Activated CD4-positive, CD25-positive, alpha-beta regulatory T cell treated with anti-CD3 and anti-CD28 coated beads, Interleukin-2, amount 50 U/mL, for 72 hours (primary cell): ENCODE results near the gene ARL8B.
A peak's percentile ranks its signal among the peaks of the same experiment; 100 is the strongest.
"Not testable (repeated sequence)": the region's sequence is repeated elsewhere in the genome, so short reads cannot be mapped to it uniquely, and the experiment has no call there.

Source experiments
- DNase-seq: peaks from one replicate; pipeline ENCODE4 v3.0.0; 2021

Gene ARL8B

DNA sequence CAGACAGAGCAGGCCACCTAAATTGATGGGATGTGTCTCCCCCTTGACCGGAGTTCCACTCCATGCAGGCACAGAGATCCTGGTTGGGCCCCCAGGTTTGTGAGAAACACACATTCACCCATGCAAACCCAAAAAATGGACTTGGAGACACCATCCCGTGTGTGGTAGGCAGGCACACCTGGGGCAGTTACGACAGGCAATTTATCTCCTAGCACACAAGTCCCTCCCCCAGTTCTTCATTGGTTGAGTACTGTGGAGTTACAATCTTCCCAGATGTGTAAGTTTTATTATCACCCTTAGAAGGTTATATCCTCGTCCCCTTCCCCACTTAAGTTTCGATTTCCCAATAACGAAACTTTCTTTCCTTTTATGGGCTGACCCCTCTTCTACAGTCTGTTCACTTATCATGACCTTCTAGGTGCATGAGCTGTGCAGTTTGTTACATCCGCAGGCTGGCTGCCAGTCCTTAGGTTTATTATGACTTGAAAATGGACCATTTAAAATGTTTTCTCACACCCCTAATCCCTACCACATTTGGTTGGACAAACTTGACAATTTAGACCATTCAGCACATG is 27.3 kb downstream of the ARL8B start:
- no peak for DNase-seq

DNA sequence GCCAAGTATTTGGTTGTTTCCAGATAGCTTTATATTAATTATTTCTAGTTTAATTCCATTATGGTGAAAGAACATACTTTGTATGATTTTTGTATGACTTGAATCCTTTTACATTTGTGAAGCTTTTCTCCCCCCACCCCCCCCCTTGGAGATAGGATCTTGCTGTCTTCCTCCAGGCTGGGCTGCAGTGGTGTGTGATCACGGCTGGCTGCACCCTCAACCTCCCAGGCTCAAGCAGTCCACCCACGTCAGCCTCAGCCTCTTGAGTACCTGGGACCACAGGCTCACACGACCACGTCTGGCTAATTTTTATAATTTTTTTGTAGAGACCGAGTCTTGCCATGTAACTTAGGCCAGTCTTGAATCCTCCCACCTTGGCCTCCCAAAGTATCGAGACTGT is 29.5 kb downstream of the ARL8B start:
- no peak for DNase-seq

DNA sequence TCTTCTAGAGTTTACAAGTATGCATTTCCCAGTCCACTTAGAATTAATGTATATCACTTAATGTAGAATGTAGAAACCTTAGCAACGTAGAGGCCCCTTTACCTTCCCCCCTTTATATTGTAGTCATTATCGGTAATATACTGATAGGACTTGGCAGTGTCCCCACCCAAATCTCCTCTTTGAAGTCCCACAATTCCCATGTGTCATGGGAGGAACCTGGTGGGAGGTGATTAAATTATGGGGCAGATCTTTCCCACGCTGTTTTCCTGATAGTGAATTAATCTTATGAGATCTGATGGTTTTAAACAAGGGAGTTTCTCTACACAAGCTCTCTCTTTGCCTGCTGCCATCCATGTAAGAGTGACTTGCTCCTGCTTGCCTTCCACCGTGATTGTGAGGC is 31.0 kb downstream of the ARL8B start:
- no peak for DNase-seq

DNA sequence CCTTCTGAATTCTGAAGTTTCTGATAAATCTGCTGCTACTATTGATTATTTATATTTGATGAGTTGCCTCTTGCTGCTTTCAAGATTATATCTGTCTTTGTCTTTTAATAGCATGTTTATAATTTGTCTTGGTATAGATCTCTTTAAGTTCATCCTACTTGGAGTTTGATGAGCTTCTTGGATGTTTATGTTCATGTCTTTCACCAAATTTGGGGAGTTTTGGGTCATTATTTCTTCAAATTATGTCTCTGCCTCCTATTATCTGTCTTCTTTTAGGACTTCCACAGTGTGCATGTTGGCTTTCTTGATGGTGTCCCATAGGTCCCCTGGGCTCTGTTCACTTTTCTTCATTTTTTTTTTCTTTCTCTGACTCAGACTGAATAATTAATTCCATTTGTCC is 33.1 kb downstream of the ARL8B start:
- no peak for DNase-seq

DNA sequence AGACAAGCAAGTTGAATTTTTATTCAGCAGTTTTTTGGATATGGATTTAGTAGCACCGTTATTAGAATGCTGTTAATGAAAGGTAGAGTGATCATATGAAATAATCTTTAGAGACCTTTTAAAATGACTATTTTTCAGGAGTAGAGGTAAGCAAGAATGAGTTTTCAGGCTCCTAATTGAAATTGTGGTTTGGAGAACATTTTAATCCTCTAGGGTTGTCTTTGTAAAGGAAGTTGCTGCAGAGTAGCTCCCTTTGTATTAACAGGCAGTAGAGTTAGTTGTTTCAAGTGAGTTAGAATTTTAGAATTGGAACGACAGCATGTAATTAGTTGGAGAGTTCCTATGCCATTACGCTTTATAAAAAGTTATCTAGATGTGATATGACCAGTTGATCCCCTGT is 38.2 kb downstream of the ARL8B start:
- no peak for DNase-seq

DNA sequence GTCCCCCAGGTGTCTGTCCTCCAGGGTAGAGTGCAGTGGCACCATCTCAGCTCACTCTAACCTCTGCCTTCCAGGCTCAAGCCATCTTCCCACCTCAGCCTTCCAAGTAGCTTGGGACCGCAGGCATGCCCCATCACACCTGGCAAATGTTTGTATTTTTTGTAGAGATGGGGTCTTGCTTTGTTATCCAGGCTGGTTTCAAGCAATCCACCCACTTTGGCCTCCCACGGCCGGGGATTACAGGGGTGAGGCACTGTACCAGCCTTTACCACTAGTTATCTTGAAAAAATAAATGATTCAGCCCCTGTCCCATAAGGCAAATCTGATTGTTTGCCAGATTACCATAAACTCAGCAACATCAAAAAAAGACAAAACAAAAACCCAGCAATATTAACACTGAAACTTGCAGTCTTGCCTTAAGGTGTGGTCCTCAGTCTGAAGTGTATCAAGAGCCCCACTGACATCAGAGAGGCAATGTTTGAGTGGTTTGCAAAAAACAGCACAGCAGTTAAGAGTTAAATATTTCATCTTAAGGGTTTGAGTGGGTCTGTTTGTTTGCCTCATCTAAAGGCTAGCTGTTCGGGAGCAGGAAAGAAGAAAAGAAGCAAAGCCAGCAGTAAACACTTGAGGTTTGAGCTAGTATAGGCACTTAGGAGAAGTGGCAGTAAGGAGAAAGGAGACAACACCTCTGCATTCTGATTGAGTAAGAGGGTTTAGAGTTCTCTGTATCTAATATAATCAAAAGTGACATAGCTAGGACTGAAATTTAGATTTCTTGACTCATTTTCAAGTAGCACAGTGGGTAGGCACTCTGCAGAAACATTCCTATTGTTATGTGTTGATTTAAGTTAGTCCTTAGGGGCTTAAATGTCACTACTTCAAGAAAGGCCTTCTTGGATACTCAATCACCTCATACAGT is 39.1 kb downstream of the ARL8B start:
- no peak for DNase-seq

DNA sequence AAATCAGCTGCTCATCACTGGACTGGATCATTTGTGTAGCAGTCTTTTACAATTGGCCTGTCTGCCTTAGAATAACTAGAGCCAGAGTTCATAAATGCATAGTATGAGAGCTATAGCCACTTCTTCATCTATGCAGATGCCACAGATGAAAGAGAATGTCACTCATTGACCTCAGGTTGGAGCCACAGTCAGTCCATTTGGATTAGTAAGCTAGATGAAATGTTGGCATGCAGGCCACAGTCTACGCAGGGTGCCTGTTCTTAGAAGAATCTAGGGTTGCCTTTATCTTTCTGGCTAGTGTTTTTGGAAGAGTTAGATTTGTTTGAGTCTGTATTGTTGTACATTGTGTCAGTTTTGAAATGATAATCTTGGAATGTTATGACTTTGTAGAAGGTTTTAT is 40.0 kb downstream of the ARL8B start:
- no peak for DNase-seq

DNA sequence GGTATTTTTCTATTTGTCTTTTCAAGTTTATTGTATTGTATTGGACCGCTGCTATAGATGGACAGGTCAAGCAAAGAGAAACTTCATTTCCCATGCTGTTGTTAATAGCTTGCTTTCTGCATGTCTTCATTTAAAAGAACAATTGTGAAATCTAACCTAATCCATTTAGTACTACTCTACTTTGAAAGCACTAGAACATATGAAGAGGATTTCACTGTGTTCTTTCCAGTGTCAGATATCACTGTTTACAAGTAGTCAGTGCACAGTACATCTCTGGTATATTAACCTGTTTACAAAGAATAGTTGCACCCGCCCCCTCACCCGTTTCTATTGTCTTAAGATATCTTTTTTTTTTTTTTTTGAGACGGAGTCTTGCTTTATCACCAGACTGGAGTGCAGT is 43.6 kb downstream of the ARL8B start:
- no peak for DNase-seq

DNA sequence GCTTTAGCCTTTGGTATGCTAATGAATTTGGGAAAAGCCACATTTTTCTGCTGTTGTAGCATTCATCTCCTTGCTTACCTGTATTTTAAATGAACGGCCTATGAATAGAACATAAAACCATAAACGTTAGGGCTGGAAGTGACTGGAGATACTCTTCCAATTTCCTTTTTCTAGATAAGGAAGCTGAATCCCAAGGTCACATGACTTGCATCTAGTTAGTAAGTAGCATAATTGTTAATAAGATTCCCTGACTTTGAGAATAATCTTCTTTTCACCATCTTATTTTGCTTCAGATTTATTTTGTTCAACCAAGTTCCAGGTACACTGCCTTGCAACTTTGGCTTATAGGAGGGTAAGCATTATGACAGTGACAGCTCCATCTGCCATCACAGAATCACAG is 44.8 kb downstream of the ARL8B start:
- no peak for DNase-seq

DNA sequence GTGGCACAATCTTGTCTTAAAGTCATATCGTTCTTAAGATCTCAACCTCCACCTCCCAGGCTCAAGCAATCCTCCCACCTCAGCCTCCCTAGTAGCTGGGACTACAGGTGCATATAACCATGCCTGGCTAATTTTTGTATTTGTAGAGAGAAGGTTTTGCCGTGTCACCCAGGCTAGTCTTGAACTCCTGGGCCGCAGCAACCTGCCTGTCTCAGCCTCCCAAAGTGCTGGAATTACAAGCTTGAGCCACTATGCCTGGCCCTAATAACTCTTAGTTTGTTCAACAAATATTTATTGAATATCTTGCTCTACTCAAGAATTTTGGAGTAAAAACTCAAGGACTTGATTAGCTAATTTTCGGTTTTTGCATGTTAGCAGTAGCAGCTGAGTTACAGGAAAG is 46.0 kb downstream of the ARL8B start:
- DNase-seq: no peak

DNA sequence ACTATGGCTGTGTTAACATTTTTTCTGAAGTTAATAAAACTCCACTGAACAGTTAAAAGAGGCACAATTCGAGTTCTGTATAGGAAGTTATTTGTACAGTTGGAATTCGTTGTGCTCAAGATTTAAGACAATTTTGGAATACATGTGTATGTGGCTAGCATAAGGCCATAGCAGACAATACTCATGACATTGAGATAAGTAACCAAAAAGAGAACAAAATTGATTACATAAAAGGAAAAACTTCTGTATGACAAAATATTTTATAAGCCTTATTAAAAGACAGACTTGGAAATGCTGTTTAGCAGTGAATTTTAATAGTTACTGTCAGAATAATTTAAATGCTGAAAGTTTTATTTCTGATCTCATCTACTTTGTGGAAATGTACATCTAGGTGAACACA is 47.7 kb downstream of the ARL8B start:
- no peak for DNase-seq

DNA sequence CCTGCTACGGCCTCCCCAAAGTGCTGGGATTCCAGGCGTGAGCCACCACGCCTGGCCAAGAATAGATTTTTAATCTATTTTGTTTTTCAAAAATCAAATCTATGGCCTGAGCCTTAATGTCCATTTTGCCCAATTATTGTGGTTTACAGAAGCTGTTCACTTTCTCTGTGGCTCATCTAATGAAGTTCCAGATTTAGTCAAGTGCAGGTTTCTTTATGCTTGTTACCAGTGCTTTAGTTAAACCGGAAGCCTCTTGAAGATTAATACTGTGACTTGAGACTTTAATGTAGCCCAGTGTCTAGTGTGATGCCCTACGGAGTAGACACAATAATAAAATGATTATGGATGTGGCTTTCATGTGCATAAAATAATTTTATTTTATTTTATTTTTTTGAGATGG is 48.9 kb downstream of the ARL8B start:
- DNase-seq: no peak

DNA sequence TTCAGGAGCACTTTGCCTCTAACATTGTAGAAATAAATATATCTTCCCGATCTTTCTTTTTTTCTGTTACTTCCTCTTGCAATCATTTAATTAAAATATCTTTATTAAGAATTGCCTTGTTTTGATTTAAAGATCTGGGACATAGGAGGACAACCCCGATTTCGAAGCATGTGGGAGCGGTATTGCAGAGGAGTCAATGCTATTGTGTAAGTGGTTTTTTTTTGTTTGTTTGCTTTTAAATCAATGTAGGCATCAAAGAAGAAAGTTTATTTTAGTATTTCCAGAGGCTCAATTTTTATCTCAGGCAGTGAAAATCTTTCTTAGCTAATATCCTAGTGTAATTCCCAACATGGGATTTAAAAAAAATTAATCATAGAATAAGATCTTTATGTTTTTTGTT is 49.9 kb downstream of the ARL8B start:
- DNase-seq: no peak

DNA sequence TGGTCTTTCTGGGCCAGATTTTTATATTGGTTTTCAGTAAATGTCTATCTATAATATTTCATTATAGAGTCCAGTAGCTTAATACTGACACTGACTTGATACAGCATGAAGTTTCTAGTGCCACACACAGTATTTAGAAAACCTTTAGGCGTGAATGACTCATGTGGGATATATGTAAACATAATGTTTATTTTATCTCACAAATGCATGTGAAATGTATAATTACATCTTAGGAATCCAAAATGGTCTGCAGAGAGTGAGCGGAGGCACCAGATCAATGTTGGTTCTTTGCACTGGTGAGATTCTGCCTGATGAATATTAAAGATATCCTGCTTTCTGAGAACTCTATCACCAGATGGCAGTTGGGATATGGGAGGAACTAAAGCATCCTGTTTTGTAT is 56.9 kb downstream of the ARL8B start:
- DNase-seq: not testable (repeated sequence)

DNA sequence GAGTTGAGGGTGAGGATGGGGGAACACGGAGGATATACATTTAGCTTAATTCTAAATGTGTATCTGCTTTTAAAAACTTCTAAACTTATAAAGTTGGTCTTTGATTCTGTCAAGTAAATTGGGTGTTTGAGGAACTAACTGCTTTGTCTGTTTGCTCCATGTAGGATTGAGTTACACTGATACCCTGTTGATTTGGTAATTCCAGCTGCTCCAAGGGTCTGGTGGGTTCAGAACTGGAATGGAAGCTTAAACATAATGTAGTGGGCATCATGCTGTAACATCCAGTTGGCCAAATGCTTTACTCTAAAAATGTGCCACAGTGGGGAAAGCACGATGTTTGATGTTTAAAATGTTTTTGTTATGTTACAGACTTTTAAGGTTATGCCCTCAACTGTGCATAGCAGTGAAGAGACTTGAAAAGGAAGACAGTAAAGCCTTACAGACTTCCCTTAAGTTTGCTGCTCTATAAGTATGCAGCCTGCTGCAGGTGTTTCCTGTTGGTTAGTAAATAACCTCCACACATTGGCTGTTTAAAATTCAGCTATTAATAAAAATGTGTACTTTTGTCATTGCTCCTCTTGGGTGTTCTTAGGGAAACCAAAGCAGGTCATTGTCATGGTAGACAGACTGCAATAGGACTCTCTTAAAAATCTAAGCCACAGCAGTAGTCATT is 59.5 kb downstream of the ARL8B start:
- DNase-seq: no peak

DNA sequence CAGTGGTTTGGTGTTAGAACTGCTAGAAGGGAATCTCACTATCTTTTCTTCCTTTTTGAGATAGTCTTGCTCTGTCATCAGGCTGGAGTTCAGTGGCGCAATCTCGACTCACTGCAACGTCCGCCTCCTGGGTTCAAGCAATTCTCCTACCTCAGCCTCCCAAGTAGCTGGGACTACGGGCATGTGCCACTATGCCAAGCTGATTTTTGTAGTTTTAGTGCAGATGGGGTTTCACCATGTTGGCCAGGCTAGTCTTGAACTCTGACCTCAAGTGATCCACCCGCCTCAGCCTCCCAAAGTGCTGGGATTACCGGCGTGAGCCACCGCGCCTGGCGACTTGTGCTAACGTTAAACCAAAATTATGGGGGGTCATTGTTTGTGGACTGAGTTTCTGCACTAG is 61.6 kb downstream of the ARL8B start:
- not testable (repeated sequence) for DNase-seq

DNA sequence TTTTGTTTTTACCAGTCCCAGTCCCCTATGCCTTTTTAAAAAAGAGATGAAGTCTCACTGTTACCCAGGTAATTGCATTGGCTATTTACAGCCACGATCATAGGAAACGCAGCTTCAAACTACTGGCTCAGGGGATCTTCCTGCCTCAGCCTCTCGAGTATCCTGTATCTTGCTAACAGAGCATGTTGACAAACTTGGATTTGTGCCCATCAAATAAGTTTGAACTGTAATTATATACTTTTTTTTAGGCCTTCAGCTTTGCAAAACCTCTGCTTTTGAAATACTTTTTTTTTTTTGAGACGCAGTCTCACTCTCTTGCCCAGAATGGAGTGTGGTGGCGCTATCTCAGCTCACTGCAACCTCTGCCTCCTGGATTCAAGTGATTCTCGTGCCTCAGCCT is 62.4 kb downstream of the ARL8B start:
- no peak for DNase-seq

DNA sequence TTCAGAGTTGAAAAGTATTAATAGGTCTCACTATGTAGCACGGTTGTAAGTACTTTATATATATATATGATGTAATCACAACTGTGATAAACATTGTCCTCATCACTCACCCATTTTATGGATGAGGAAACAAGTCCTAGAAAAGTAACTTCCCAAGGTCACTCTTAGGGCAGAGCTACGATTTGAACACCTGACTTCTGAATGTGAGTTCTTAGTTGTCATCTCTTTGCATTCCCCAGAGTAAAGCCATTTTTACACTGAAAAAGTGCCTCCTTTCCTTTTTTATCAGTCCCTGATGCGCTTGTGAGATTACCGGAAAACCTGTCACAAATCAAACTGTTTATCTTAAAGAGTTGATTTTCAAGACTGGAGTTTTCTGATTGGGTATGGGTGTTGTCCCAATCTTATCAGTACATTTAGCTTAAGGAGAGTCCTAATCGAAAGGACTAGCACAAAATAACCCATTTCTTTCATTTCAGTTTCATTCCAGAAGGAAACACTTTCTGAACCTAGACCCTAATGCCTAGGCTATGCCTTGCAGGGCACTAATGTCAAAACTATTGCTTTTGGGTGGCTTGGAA is 63.1 kb downstream of the ARL8B start:
- no peak for DNase-seq

DNA sequence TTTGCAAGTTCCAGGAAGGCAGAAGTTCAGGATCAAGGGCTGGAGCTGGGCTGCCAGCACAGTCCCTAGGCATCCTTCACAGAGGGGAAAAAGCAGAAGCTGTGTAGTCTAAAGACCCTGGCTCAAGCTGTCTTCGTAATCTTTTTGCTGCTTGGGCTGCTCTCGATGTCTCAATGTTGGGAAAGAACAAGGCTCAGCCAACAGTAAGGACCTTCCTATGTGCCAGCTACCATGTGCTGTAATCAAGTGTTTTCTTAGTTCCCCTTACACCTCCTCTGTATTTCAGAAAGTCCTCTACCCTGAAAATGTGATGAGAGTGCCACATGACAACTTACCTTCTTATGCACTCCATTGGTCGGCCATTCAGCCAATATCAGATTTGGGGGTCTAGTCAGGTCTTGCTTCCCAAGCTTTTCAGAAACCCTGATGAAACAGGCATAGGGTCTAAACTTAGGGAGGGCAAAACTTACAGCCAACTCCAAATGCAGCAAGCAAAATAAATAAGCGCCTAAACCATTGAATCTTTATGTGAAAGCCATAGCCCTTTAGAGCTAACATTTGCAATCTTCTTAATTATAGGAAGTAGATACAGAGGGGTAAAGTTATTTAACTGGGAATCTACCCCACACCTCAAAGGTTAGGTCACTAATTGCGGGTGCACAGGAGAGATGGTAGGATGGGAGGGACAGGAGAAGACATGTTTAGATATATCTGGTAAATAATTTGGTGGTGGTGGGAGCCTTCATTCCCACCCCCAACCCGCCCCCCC is 64.2 kb downstream of the ARL8B start:
- DNase-seq: no peak

DNA sequence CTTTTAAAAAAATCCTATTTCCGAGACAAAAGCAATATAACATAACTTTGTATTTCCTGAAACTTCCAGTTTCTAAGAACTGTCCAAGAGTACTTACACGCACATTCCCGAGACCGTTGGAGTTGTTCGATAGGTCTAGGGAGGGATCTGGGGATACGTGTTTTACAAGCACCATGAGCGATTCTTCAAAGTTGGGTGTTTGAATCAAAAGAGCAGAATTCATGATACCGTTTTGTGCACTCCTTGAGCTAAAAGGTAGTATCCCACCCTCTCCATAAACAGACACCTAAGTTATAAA is 64.7 kb downstream of the ARL8B start:
- no peak for DNase-seq

DNA sequence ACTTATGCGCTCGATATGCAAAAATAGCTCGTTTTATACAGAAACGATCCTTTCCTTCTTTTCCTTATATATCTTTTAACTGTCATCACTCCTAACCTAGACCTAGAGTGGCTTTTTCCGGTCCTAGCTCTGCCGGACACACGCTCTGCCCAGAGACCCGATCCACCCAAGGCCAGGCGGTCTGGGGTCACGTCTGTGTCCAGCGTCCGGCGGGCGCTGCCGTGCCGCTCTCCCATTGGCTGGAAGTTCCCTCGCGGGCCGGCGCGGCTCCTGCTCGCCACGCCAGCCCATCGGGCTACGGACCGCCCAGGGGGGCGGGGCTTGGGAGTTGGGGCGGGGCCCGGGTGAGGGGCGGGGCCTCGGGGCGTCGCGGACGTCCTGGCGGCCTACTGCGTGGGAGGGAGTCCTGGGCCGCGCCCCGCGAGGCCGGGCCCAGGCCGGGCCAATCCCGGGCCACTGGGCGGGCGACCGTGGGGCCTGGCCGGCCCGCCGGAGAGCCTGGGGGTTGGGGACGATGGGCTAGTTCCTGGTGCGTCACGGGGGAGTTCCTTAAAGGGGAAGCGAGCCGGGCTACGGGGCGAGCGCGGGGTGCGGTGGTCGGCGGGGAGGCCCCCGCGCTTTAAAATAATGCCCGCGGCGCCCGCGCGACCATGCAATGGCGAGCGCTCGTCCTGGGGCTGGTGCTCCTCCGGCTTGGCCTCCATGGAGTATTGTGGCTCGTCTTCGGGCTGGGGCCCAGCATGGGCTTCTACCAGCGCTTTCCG is 65.2 kb downstream of the ARL8B start, which contains the start of gene EDEM1:
TSS of gene EDEM1 (plus strand) at position 552 of the 764 bp plus-strand sequence. CDS start at position 651, 99 bp downstream.
- DNase-seq: peak; percentile 98

DNA sequence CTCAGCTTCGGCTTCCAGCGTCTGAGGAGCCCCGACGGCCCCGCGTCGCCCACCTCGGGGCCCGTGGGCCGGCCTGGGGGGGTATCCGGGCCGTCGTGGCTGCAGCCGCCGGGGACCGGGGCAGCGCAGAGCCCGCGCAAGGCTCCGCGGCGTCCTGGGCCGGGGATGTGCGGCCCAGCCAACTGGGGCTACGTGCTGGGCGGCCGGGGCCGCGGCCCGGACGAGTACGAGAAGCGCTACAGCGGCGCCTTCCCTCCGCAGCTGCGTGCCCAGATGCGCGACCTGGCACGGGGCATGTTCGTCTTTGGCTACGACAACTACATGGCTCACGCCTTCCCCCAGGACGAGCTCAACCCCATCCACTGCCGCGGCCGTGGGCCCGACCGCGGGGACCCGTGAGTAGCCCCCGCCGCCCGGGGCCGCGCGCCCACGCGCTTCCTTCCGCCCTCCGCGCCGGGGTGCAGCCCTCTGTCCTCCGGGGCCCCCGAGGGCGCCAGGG is 65.9 kb downstream of the ARL8B start:
- DNase-seq: peak; percentile 75
